ENCODE data around the gene USP20. TPM values are rescaled to one million over a fixed set of nuclear protein-coding genes. Genes with fewer than 3 reads are reported as not detected.

The USP20 gene
- total and polyA plus RNA-seq, 2 donors from 2014 or later: 22.8 to 28.8 TPM

- Histone ChIP-seq H3K9ac (ENCODE audit: low read length in 3 of 3) (no peak overlapping the region), H3K4me1 (ENCODE audit: control insufficient read depth in 2 of 3, insufficient read depth in 2 of 3, low read depth in 1 of 3, low read length in 3 of 3) (no peaks in the 10 kb centered on the region), H3K4me3 (ENCODE audit: low read length in 3 of 3) (no peak overlapping the region), H3K36me3 (ENCODE audit: control insufficient read depth in 2 of 3, insufficient read depth in 3 of 3, low read length in 3 of 3) (peaks cover 5 to 16% (median 7%) of the 10 kb centered on the region in 3 donors), H3K9me3 (ENCODE audit: control insufficient read depth in 2 of 3, insufficient read depth in 1 of 3, low read length in 3 of 3) (no peaks in the 10 kb centered on the region), H3K27ac (ENCODE audit: low read depth in 2 of 2, low read length in 2 of 2) (no peak overlapping the region), H3K27me3 (ENCODE audit: control insufficient read depth, insufficient read depth, low read length) (no peaks in the 10 kb centered on the region)
- intact Hi-C loops (cut with DNase I): no loop called here
- DNase-seq (no peak), FAIRE-seq (no peak)
- TF ChIP-seq CTCF (IDR thresholded peaks at IDR 0.05; ENCODE audit: borderline replicate concordance, extremely low read depth, insufficient read depth): no peak
These were observed 65.2 kb downstream of the USP20 start for GRCh38 chr9:129900263-129901027.

GRCh38 chr9:129901993-129902739, 66.9 kb downstream of the USP20 start:
- no peak overlapping the region for H3K9ac ChIP-seq (ENCODE audit: low read length in 3 of 3)
- no peaks in the 10 kb centered on the region for H3K4me1 ChIP-seq (ENCODE audit: control insufficient read depth in 2 of 3, insufficient read depth in 2 of 3, low read depth in 1 of 3, low read length in 3 of 3)
- intact Hi-C loops (cut with DNase I): no loop called here
- DNase-seq (no peak), FAIRE-seq (no peak)
- peaks cover 5 to 16% (median 7%) of the 10 kb centered on the region in 3 donors for H3K36me3 ChIP-seq (ENCODE audit: control insufficient read depth in 2 of 3, insufficient read depth in 3 of 3, low read length in 3 of 3)
- no peaks in the 10 kb centered on the region for H3K27me3 ChIP-seq (ENCODE audit: control insufficient read depth, insufficient read depth, low read length)
- no peak for TF ChIP-seq CTCF (IDR thresholded peaks at IDR 0.05; ENCODE audit: borderline replicate concordance, extremely low read depth, insufficient read depth)
- no peaks in the 10 kb centered on the region for H3K9me3 ChIP-seq (ENCODE audit: control insufficient read depth in 2 of 3, insufficient read depth in 1 of 3, low read length in 3 of 3)
- H3K4me3 ChIP-seq (ENCODE audit: low read length in 3 of 3): no peak overlapping the region
- H3K27ac ChIP-seq (ENCODE audit: low read depth in 2 of 2, low read length in 2 of 2): no peak overlapping the region

- Histone ChIP-seq H3K4me3 (ENCODE audit: low read length in 3 of 3) (no peak overlapping the region), H3K9ac (ENCODE audit: low read length in 3 of 3) (no peak overlapping the region), H3K27me3 (ENCODE audit: control insufficient read depth, insufficient read depth, low read length) (no peaks in the 10 kb centered on the region), H3K4me1 (ENCODE audit: control insufficient read depth in 2 of 3, insufficient read depth in 2 of 3, low read depth in 1 of 3, low read length in 3 of 3) (no peaks in the 10 kb centered on the region), H3K36me3 (ENCODE audit: control insufficient read depth in 2 of 3, insufficient read depth in 3 of 3, low read length in 3 of 3) (peaks cover 8 to 16% (median 9%) of the 10 kb centered on the region in 3 donors), H3K27ac (ENCODE audit: low read depth in 2 of 2, low read length in 2 of 2) (no peak overlapping the region), H3K9me3 (ENCODE audit: control insufficient read depth in 2 of 3, insufficient read depth in 1 of 3, low read length in 3 of 3) (no peaks in the 10 kb centered on the region)
- no peak for DNase-seq
- intact Hi-C loops (cut with DNase I): no loop called here
- no peak for TF ChIP-seq CTCF (IDR thresholded peaks at IDR 0.05; ENCODE audit: borderline replicate concordance, extremely low read depth, insufficient read depth)
- no peak for FAIRE-seq
These were observed 67.5 kb downstream of the USP20 start for GRCh38 chr9:129902740-129903134.

Data from kidney (tissue), 14 donors.